HG02870 (cell line): ENCODE results near the gene DNAH2.

ENCODE experiments used
- ATAC-seq: cut with Tn5 transposase; IDR thresholded peaks from one replicate; pipeline ENCODE4 v1.9.1; 2021; ENCODE audit warnings: mild to moderate bottlenecking, moderate library complexity; ENCODE audit not compliant: unreplicated experiment

The DNAH2 gene, protein sequence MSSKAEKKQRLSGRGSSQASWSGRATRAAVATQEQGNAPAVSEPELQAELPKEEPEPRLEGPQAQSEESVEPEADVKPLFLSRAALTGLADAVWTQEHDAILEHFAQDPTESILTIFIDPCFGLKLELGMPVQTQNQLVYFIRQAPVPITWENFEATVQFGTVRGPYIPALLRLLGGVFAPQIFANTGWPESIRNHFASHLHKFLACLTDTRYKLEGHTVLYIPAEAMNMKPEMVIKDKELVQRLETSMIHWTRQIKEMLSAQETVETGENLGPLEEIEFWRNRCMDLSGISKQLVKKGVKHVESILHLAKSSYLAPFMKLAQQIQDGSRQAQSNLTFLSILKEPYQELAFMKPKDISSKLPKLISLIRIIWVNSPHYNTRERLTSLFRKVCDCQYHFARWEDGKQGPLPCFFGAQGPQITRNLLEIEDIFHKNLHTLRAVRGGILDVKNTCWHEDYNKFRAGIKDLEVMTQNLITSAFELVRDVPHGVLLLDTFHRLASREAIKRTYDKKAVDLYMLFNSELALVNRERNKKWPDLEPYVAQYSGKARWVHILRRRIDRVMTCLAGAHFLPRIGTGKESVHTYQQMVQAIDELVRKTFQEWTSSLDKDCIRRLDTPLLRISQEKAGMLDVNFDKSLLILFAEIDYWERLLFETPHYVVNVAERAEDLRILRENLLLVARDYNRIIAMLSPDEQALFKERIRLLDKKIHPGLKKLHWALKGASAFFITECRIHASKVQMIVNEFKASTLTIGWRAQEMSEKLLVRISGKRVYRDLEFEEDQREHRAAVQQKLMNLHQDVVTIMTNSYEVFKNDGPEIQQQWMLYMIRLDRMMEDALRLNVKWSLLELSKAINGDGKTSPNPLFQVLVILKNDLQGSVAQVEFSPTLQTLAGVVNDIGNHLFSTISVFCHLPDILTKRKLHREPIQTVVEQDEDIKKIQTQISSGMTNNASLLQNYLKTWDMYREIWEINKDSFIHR (N-terminal part only)

DNA sequence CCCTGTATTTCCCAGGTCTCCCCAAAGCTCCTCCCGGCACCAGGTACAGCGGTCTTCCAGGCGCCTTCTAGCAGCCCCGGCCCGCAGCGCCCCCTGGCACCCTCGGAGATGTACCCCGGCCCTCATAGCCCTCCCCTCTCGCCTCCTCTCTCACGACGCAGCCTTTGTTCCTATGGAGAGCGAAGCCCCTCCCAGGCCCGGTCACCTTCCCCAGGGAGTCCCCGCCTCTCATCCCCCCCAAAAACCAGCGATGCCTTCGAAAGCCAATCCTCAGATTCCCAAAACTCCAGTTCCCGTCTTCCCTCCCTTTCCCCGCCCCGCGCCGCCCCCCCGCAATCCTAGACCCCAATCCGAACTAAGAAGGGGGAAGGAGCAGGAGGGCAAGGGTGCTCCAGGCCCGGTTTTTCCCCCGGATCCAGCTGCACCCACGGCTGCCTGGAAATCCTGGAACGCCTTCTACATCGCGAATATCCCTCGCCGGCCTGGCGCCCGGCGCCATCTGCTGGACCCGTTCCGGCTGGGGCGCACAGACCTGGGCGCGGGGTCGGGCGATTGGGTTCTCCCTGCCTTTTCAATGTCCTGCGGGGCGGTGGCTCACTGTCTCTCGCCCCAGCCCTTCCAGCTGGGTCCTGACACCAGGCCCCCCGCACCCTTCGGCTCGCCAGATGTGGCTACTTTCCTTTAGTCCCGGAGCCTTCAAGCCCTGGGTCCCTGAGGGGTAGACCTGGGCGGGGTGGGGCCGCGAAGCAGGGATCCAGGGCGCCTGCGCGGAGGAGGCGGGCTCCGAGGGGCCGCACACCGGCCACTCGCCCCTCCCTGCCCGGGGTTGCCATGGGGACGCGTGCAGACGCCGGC is at the start of gene DNAH2:
Gene DNAH2 (plus strand): TSS at position 844 of the 855 bp plus-strand sequence. CDS start 1,991 bp downstream, outside the sequence.
- ATAC-seq, result no peak

DNA sequence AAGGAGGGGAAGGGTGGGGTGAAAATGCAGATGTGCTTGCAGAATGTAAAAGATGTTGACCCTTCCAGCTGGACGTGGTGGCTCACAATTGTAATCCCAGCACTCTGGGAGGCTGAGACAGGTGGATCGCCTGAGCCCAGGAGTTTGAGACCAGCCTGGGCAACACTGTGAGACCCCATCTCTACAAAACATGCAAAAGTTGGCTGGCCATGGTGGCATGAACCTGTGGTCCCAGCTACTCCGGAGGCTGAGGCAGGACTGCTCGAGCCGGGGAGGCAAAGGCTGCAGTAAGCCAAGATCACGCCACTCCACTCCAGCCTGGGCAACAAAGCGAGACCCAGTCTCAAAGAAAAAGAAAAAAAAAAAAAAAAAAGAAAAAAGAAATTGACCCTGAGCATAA is 49.1 kb upstream of the DNAH2 start:
- no peak for ATAC-seq

DNA sequence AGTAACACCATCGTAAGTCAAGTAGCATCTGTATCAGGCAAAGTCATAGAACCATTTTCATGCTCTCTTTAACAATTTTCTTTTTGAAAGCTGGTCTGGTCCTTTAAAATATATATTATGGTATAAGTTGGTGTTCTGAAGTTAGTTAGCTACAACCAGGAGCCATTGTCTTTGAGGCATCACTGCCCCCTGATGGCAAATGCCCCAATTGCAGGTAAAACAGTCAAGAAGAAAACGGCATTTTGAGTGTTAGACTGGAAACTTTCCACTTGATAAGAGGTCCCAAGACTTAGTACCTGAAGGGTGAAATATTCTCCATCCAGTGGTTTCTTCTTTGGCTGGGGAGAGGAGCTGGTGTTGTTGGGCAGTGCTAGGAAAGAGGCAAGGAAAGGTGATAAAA is 44.3 kb upstream of the DNAH2 start:
- no peak for ATAC-seq

DNA sequence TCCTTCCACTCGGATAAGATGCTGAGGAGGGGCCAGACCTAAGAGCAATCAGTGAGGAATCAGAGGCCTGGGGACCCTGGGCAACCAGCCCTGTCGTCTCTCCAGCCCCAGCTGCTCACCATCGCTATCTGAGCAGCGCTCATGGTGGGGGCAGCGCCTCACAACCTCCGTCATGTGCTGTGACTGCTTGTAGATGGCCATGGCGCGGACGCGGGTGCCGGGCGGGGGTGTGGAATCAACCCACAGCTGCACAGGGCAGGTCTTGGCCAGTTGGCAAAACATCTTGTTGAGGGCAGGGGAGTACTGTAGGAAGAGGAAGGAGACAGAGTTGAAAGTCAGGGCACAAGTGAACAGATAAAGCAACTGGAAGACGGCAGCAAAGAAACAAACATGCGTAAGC is 42.6 kb upstream of the DNAH2 start:
- no peak for ATAC-seq

DNA sequence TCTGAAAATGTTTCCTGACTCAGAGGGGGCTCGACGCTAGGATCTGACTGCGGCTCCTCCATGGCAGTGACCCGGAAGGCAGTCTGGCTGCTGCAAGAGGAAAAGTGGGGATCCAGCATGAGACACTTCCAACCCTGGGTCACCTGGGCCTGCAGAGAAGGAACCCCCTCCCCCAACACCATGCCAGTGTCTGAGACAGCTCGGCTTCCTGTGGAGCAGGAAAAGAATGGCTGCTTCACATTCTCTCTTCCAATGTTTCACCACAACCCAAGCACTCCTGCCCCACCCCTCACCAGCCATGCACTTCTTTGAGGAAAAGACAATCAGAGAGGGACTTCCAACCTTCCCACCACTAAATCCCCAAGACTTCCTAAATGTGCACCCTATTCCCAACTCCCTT is 41.0 kb upstream of the DNAH2 start:
- ATAC-seq, result no peak

DNA sequence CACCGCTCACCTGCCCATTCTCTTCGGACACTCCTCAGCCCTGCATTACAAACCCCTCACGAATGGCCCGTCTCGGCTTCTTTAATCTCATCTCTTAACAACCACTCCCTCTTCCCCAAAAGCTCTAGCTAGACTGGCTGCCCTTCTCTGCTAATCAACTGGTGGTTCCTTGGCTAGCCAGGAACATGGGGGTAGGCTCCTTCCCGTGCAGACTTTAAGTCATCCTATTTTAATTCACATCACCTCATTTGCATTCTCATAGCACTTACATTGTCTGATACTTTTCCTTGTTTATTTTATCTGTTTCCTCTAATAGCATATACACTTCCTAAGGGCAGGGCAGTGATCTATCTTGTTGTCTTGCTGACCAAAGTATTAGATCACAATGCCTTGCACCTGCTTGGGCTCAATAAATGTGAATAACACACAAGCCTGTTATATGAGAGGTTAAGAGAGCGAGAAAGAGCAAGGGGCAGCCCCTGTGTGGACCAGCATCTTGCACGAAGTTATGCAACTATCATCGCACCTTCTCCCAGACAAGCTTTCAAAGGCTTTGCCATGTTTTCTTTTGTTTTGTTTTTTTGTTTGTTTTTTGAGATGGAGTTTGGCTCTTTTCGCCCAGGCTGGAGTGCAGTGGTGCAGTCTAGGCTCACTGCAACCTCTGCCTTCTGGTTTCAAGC is 40.0 kb upstream of the DNAH2 start:
- ATAC-seq, result no peak

DNA sequence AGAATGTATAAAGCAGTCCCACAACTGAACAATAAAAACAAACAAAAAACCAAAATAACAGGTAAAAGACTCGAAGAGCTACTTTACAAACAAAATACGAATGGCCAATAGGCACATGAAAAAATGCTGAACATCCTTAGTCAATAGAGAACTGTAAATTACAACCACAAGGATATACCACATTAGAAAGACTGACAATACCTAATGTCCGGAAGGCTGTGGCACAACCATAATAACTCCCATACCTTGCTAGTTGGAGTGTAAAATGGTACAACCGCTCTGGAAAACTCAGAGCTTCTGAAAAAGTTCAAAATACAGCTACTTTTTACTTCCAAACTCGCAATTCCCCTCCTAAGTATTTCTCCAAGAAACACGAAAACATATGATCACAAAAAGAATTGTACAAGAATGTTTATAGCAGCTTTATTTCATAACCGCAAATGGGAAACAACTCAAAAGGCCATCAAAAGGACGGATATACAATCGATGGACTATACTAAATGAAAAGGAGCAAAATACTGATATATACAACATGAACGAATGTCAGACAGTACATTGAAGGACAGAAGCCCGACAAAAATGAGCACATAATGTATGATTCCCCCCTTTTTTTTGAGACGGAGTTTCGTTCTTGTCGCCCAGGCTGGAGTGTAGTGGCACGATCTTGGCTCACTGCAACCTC is 32.6 kb upstream of the DNAH2 start:
- no peak for ATAC-seq

DNA sequence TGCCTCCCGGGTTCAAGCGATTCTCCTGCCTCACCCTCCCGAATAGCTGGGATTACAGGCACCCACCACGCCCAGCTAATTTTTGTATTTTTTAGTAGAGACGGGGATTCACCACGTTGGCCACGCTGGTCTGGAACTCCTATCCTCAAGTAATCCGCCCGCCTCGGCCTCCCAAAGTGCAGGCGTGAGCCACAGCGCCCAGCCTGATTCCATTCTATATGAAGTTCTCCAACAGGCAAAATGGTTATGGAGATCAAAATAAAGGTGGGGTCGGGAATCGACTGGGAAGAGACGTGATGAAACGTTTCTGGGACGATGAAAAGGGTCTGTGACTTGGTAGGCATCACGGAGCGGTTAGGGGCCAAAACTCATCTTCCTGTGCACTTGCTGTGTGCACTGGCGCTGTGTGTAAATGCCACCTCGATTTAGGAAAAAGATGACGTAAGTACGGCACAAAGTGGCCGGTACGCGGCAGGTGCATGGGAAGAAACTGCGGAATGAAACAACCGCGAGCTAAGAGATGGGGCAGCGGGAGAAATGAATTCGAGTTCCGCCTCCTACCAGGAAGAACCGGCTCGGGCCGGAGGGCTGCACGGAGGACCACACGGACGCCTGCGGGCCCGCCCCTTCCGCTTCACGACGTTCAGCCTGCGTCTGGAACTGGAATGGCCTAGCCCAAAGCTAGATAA is 31.9 kb upstream of the DNAH2 start:
- ATAC-seq, result peak; percentile 51

DNA sequence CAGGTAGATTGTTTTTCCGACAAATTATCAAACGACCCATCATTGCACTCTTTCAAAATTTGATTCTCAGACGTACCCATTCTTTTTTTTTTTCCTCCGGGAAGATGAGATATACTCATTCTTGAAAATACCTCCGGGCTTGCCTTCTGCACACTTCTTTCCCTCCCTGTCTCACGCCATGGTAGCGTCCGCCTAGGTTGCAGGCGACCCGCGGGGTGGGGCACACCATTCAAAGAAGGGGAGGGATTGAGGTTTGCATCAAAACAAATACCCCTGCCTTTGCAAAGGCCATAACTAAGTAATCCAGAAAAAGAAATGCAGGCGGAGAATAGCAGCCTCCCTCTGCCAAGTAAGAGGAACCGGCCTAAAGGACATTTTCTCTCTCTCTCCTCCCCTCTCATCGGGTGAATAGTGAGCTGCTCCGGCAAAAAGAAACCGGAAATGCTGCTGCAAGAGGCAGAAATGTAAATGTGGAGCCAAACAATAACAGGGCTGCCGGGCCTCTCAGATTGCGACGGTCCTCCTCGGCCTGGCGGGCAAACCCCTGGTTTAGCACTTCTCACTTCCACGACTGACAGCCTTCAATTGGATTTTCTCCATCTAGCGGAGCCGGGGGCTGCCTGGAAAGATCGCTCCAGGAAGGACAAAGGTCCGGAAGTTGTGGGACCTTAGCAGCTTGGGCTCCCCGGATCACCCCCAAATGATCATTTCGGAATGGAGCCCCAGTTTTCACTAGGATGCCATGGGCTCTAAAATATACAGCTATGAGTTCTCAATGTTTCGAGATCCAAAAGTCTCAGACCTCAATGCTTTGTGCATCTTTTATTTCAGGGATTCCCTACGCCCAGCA is 31.1 kb upstream of the DNAH2 start:
- ATAC-seq, result peak; percentile 35

DNA sequence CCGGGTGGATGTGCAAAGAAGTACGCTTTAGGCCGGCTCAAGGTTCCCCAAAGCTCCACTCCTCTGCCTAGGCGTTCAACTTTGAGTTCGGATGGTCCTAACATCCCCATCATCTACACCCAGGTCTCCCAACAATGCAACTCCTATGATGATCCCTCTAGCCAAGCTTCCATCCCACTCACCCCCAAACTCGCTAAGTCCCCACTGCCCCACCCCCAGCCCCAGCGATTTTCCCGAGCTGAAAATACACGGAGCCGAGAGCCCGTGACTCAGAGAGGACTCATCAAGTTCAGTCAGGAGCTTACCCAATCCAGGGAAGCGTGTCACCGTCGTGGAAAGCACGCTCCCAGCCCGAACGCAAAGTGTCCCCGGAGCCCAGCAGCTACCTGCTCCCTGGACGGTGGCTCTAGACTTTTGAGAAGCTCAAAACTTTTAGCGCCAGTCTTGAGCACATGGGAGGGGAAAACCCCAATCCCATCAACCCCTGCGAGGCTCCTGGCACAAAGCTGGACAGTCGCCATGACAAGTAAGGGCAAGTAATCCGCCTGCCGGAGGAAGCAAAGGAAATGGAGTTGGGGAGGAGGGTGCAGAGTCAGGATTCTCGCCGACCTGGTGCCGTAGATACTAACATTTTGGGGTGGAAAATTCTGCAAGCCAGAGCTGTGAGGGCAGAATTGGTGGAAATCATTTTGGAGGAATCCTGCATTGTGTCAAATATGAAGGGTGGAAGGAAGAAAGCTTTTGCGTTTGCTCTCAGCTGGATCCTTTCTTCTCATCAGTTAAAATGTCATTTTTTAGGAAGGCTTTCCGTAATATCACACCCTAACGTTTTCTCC is 30.3 kb upstream of the DNAH2 start, which contains the start of gene TP53:
Gene TP53 (minus strand): TSS at position 419 of the 836 bp plus-strand sequence. CDS start 10,896 bp downstream, outside the sequence.
- ATAC-seq, result no peak

DNA sequence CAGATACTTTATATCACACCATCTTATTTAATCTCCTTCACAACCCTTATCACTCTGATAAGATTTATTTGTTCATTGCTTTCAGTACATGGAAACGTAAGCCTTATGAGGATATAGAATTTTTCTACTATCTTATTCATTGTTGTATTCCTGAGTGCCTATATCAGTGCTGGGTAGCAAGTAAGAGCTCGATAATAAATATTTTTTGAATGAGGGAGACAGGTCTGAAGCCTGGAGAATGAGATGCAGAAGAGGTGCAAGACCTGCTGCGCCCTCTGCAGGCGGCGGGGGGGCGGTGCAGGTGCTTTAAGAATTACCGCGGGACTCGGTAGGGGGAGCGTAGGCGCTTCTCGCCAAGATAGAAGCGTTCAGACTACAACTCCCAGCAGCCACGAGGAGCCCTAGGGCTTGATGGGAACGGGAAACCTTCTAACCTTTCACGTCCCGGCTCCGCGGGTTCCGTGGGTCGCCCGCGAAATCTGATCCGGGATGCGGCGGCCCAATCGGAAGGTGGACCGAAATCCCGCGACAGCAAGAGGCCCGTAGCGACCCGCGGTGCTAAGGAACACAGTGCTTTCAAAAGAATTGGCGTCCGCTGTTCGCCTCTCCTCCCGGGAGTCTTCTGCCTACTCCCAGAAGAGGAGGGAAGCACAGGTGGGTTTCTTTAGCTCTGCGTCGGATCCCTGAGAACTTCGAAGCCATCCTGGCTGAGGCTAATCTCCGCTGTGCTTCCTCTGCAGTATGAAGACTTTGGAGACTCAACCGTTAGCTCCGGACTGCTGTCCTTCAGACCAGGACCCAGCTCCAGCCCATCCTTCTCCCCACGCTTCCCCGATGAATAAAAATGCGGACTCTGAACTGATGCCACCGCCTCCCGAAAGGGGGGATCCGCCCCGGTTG is 29.4 kb upstream of the DNAH2 start, which contains the start of gene WRAP53:
Gene WRAP53 (plus strand): TSS at position 570 of the 900 bp plus-strand sequence. CDS start 172 bp downstream, at position 742.
- peak; percentile 56 for ATAC-seq

DNA sequence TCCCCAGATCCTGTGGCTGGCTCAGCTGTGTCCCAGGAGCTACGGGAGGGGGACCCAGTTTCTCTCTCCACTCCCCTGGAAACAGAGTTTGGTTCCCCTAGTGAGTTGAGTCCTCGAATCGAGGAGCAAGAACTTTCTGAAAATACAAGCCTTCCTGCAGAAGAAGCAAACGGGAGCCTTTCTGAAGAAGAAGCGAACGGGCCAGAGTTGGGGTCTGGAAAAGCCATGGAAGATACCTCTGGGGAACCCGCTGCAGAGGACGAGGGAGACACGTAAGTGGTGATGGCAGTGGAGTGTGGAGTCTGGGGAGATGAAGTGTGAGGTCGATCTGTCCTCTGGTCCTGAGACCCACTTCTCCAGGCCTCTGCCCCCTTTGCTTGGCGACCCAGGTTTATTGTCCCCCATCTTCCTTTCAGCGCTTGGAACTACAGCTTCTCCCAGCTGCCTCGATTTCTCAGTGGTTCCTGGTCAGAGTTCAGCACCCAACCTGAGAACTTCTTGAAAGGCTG is 28.7 kb upstream of the DNAH2 start:
- ATAC-seq, result no peak

DNA sequence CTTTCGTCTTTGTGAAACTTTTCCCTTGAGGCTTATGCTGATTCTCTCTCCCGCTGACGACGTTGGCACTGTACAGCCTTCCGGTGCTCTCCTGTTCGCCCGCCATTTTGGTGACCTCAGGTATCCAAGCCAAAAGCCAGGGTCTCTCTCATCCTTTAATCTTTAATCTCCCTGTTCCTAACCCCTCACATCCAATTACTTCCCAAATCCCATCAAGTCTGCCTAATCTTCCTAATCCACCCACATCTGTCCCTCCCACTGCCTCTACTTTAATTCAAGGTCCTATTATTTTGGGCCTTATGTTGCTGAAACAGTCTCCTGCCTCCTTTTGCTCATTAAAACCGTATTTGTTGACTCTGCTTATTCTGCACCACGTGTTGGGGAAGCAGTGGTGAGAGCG is 22.0 kb upstream of the DNAH2 start:
- no peak for ATAC-seq

DNA sequence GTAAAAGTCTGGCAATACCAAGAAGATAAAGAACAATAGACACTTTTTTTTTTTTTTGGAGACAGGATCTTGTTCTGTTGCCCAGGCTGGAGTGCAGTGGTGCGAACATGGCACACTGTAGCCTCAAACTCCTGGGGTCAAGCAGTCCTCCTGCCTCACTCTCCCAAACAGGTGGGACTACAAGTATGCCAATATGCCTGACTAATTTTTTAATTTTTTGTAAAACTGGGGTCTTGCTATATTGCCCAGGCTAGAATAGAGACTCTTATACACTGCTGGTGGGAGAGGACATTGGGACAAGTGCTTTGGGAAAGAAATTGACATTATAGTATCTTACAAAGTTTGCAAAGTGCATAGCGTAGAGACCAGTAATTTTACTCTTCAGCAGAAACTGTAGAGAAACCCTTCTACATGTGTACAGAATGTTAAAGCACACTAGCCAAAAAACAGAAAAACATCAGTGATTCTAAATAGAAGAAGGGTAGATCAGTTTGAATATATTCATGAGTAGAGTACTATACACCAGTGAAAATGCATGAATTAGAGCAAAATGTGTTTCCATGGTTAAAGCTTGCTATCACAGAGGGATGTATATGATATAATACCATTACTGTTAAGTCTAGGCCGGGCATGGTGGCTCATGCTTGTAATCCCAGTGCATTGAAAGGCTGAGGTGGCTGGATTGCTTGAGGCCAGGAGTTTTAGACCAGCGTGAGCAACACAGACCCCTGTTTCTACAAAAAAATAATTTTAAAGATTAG is 19.5 kb upstream of the DNAH2 start:
- ATAC-seq, result no peak

DNA sequence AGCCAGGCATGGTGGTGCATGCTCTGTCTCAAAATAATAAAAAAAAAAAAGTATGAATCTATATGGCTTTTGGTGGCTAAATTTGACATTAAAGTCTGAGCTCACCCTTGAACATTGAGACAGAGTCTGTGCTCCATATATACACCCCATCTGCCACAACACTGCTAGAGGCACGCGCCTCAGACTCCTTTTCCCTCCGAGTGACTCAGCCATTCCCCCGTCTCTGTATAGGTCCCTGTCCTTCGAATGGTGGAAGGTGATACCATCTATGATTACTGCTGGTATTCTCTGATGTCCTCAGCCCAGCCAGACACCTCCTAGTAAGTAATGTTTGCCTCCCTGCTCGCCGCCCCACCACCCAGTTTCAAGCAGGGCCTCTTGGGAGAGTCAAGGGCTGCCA is 17.0 kb upstream of the DNAH2 start:
- no peak for ATAC-seq
